CD8-positive, alpha-beta memory T cell (primary cell): ENCODE data around the gene TRIM2. TPM values are rescaled to one million over a fixed set of nuclear protein-coding genes. Genes with fewer than 3 reads are reported as not detected.
A peak's percentile ranks its signal among the peaks of the same experiment; 100 is the strongest.

Experiments used
- CTCF ChIA-PET: fragments of 350-600 bp; sonication (Branson Sonifier 250); formaldehyde crosslinking; loops from one replicate; lab custom pipeline; 2021; ENCODE audit warnings: antibody characterized with exemption; lab: Charles Lee
- POLR2A ChIA-PET: fragments of 350-600 bp; sonication (Branson Sonifier 250); formaldehyde crosslinking; loops from one replicate; lab custom pipeline; 2021; ENCODE audit warnings: antibody characterized with exemption; lab: Charles Lee
- DNase-seq, 5 donors: peaks; one replicate each; pipeline versions ENCODE4 v3.0.0 to v3.0.0-alpha.2; 2020 to 2022; ENCODE audit warnings: mixed read lengths in 1 of 5
- H3K27ac ChIP-seq: one replicate; pipeline ENCODE4 v1.7.0; 2013; ENCODE audit warnings: low read depth, mild to moderate bottlenecking, low read length, moderate library complexity
- H3K27me3 ChIP-seq: 2 replicates; pipeline ENCODE4 v1.7.0; 2013; ENCODE audit warnings: low read length, mild to moderate bottlenecking; ENCODE audit not compliant: insufficient read depth, poor library complexity, severe bottlenecking
- H3K36me3 ChIP-seq: 2 replicates; pipeline ENCODE4 v1.7.0; 2013; ENCODE audit warnings: mild to moderate bottlenecking, low read length, moderate library complexity; ENCODE audit not compliant: insufficient read depth
- H3K4me1 ChIP-seq: 2 replicates; pipeline ENCODE4 v1.7.0; 2013; ENCODE audit warnings: mild to moderate bottlenecking, low read length, moderate library complexity; ENCODE audit not compliant: insufficient read depth
- H3K4me3 ChIP-seq: 2 replicates; pipeline ENCODE4 v1.7.0; 2013; ENCODE audit warnings: mild to moderate bottlenecking, low read length
- H3K9me3 ChIP-seq: 2 replicates; pipeline ENCODE4 v1.7.0; 2013; ENCODE audit warnings: mild to moderate bottlenecking, low read length
- H3K27ac Mint-ChIP-seq, 8 donors: one replicate each; pipeline ENCODE4 v1.8.0; 2020 to 2021; ENCODE audit warnings: mixed read lengths in 8 of 8, mild to moderate bottlenecking in 6 of 8, inconsistent platforms in 3 of 8, moderate library complexity in 3 of 8
- H3K27me3 Mint-ChIP-seq, 2 donors: one replicate each; pipeline ENCODE4 v1.8.0; 2020 to 2021; ENCODE audit warnings: mixed read lengths in 2 of 2, mild to moderate bottlenecking in 1 of 2, moderate library complexity in 1 of 2
- H3K36me3 Mint-ChIP-seq, 3 donors: one replicate each; pipeline ENCODE4 v1.8.0; 2020 to 2021; ENCODE audit warnings: mixed read lengths in 3 of 3, inconsistent platforms in 1 of 3, mild to moderate bottlenecking in 1 of 3
- H3K4me1 Mint-ChIP-seq, 3 donors: one replicate each; pipeline ENCODE4 v1.8.0; 2020 to 2021; ENCODE audit warnings: mixed read lengths in 3 of 3, inconsistent platforms in 1 of 3, mild to moderate bottlenecking in 1 of 3
- H3K4me3 Mint-ChIP-seq, 7 donors: one replicate each; pipeline ENCODE4 v1.8.0; 2020 to 2021; ENCODE audit warnings: mixed read lengths in 7 of 7, mild to moderate bottlenecking in 6 of 7, moderate library complexity in 4 of 7, inconsistent platforms in 2 of 7
- H3K9me3 Mint-ChIP-seq, 5 donors: one replicate each; pipeline ENCODE4 v1.8.0; 2020 to 2022; ENCODE audit warnings: mixed read lengths in 5 of 5, mild to moderate bottlenecking in 3 of 5, moderate library complexity in 2 of 5, inconsistent platforms in 1 of 5
- polyA plus RNA-seq: library from polyadenylated mRNA; unstranded; fragments of 300-500 nt; fragmentation: Illumina TruSeq; gene quantifications from one replicate; pipeline ENCODE4 v1.2.3, GENCODE V29; 2021
- total RNA-seq, 2 experiments: library from RNA; stranded (reverse); gene quantifications; one replicate each; pipeline ENCODE4 v1.2.3, GENCODE V29; 2021

The TRIM2 gene
- total and polyA plus RNA-seq, 3 experiments from 2014 or later = 0.24 to 1.5 (median 0.29) TPM

DNA sequence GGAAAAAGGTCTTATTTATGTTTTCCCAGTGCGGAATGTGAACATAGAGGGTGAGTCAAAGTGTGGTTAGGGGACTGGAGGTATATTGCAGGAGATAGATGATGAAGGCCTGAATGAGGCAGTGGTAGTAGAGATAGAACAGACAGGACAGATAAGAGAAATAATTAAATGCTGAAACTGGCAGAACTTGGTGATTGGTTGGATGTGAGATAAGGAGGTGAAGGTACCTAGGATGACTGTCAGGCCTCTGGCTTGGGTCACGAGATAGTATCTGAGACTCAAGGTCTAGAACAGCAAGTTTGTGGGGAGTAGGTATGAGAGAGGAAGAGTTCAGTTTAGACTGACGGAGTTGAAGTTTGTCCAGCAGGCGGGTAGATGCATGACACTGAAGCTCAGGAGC, 143.8 kb downstream of the TRIM2 start:
- H3K4me1 ChIP-seq = peaks cover 4% of the 10 kb centered on the region
- H3K27me3 ChIP-seq = no peaks in the 10 kb centered on the region
- H3K4me3 Mint-ChIP-seq = peak overlapping the region in 1 of 7 donors; percentile 16
- no peaks in the 10 kb centered on the region for H3K9me3 Mint-ChIP-seq
- ChIA-PET CTCF (interaction anchor here (1.6 kb wide), 1 partner anchor 85 kb away, joined by 5 read pairs; no protein-coding TSS in a partner anchor), POLR2A (no interaction called here)
- H3K9me3 ChIP-seq = no peaks in the 10 kb centered on the region
- H3K27ac ChIP-seq = no peak overlapping the region
- peaks cover 9 to 31% (median 14%) of the 10 kb centered on the region in 3 donors for H3K4me1 Mint-ChIP-seq
- H3K27ac Mint-ChIP-seq = peak overlapping the region in 1 of 8 donors; percentile 55
- H3K4me3 ChIP-seq = no peak overlapping the region
- no peaks in the 10 kb centered on the region for H3K27me3 Mint-ChIP-seq
- H3K36me3 Mint-ChIP-seq = peaks cover 0 to 4% (median 0%) of the 10 kb centered on the region in 3 donors
- no peak for DNase-seq
- H3K36me3 ChIP-seq = no peaks in the 10 kb centered on the region

DNA sequence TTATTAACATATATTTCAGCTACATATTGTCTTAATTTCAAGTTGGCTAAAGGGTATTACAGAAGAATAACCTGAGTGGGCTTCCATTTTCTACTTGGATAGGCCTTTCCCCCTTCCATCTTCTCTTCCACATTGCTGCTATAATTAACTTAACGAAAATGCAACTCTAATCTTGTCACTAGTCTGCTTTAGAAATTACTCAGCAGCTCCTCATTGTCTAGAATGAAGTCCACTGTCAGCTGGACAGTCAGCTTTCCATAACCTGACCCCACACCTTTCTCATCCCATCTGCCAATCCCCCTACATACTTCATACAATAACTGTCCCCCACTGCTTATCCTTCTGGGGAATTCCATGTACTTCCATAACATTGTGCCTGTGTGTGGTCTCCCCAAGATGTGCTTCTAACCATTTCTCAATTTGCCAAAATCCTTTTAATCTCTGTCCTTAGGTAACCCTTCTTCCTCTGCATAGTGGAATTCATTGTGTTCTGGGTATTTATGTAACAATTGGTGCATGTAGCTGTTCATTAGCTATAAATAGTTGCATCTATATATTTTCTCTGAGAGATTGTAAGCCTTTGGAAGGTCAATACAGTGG, 145.1 kb downstream of the TRIM2 start:
- Histone ChIP-seq H3K36me3 (no peaks in the 10 kb centered on the region), H3K4me3 (no peak overlapping the region), H3K9me3 (no peaks in the 10 kb centered on the region), H3K27ac (no peak overlapping the region), H3K27me3 (no peaks in the 10 kb centered on the region), H3K4me1 (no peaks in the 10 kb centered on the region)
- CTCF ChIA-PET = interaction anchor here (1.2 to 1.6 kb wide), 2 partner anchors 84 to 225 kb away, joined by 5 to 6 read pairs; no protein-coding TSS in a partner anchor
- POLR2A ChIA-PET = interaction anchor here (0.6 kb wide), 1 partner anchor 91 kb away, joined by 3 read pairs; no protein-coding TSS in a partner anchor
- Mint-ChIP-seq H3K4me3 (no peak overlapping the region), H3K9me3 (no peaks in the 10 kb centered on the region), H3K27me3 (no peaks in the 10 kb centered on the region), H3K27ac (no peak overlapping the region), H3K4me1 (peaks cover 7 to 27% (median 11%) of the 10 kb centered on the region in 3 donors), H3K36me3 (peaks cover 0 to 4% (median 0%) of the 10 kb centered on the region in 3 donors)
- no peak for DNase-seq

DNA sequence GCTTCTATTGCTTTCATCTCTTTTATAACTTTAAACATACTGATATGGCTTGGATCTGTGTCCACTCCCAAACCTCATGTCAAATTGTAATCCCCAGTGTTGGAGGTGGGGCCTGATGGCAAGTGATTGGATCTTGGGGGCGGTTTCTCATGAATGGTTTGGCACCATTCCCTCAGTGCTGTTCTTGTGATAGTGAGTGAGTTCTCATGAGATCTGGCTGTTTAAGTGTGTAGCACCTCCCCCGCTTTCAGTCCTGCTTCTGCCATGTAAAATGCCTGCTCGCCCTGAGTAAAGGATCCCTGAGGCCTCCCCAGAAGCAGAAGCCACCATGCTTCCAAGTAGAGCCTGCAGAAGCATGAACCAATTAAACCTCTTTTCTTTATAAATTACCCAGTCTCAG, 157.9 kb downstream of the TRIM2 start:
- Histone ChIP-seq H3K27ac (no peak overlapping the region), H3K9me3 (no peaks in the 10 kb centered on the region), H3K27me3 (no peaks in the 10 kb centered on the region), H3K4me3 (no peak overlapping the region), H3K4me1 (no peaks in the 10 kb centered on the region), H3K36me3 (no peaks in the 10 kb centered on the region)
- Mint-ChIP-seq H3K4me3 (no peak overlapping the region), H3K36me3 (peaks cover 0 to 4% (median 0%) of the 10 kb centered on the region in 3 donors), H3K9me3 (peaks cover 0 to 2% (median 0%) of the 10 kb centered on the region in 5 donors), H3K27me3 (no peaks in the 10 kb centered on the region), H3K4me1 (peaks cover 0 to 4% (median 0%) of the 10 kb centered on the region in 3 donors), H3K27ac (no peak overlapping the region)
- ChIA-PET CTCF (no interaction called here), POLR2A (no interaction called here)
- no peak for DNase-seq

DNA sequence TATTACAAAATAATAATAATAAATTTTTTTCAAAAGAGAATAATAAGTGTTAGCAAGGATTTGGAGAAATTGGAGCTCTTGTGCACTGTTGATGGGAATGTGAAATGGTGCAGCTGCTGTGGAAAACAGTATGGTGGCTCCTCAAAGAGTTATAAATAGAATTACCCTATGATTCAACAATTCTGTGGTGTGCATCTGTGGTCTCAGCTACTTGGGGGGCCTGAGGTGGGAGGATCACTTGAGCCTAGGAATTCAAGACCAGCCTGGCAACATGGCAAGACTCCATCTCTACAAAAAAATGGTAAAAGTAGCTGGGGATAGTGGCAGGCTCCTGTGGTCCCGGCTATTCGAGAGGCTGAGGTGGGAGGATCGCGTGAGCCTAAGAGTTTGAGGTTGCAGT, 159.8 kb downstream of the TRIM2 start:
- no peaks in the 10 kb centered on the region for H3K9me3 ChIP-seq
- H3K4me3 ChIP-seq = no peak overlapping the region
- no peak overlapping the region for H3K4me3 Mint-ChIP-seq
- no peaks in the 10 kb centered on the region for H3K36me3 ChIP-seq
- H3K27ac Mint-ChIP-seq = no peak overlapping the region
- no peak overlapping the region for H3K27ac ChIP-seq
- peaks cover 0 to 4% (median 3%) of the 10 kb centered on the region in 3 donors for H3K36me3 Mint-ChIP-seq
- no peaks in the 10 kb centered on the region for H3K27me3 Mint-ChIP-seq
- no peaks in the 10 kb centered on the region for H3K4me1 Mint-ChIP-seq
- no peaks in the 10 kb centered on the region for H3K27me3 ChIP-seq
- POLR2A ChIA-PET = no interaction called here
- peaks cover 0 to 2% (median 0%) of the 10 kb centered on the region in 5 donors for H3K9me3 Mint-ChIP-seq
- no peaks in the 10 kb centered on the region for H3K4me1 ChIP-seq
- CTCF ChIA-PET = interaction anchor here (1.7 kb wide), 1 partner anchor 210 kb away, joined by 5 read pairs; no protein-coding TSS in a partner anchor
- no peak for DNase-seq

DNA sequence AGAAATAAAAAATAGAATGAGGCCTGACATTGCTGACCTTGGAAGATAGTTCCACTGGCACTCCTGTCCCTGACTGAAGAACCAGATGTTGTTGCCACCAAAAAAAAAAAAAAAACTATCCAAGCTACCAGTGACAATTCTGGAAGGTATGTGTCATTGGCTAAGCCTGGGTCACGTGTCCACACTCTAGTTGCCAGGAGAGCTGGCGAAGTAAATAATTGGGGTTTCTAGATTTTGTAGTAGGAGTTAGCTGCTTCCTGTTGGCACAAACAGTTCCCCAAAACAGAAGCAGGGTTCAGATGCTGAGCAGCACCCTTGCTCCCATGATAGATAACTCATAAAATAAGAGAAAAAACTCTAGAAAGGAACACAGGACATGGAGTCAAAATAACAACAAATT, 160.8 kb downstream of the TRIM2 start:
- Mint-ChIP-seq H3K4me1 (no peaks in the 10 kb centered on the region), H3K9me3 (peaks cover 0 to 2% (median 0%) of the 10 kb centered on the region in 5 donors), H3K27me3 (no peaks in the 10 kb centered on the region), H3K27ac (no peak overlapping the region), H3K36me3 (peaks cover 0 to 4% (median 3%) of the 10 kb centered on the region in 3 donors), H3K4me3 (no peak overlapping the region)
- Histone ChIP-seq H3K4me1 (no peaks in the 10 kb centered on the region), H3K27me3 (no peaks in the 10 kb centered on the region), H3K27ac (no peak overlapping the region), H3K4me3 (no peak overlapping the region), H3K36me3 (no peaks in the 10 kb centered on the region), H3K9me3 (no peaks in the 10 kb centered on the region)
- no peak for DNase-seq
- ChIA-PET CTCF (no interaction called here), POLR2A (no interaction called here)

DNA sequence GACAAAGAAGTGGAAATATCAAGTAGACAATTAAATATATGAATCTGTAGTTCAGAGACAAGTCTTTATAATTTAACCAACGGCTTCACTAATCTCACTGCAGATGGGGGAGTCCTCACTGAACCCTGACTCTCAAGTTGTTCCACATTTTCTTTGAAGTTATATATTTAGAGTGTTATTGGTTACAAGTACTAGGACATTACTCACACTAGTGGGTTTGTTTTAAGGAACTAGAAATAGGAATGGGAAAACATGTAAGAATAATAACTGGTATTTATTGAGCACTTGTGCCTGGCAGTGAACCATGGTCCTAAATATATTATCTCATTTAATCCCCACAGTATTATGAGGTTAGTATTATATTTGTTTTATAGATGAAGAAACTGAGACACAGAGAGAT, 162.2 kb downstream of the TRIM2 start:
- H3K4me3 ChIP-seq = no peak overlapping the region
- no peaks in the 10 kb centered on the region for H3K4me1 ChIP-seq
- H3K27me3 ChIP-seq = no peaks in the 10 kb centered on the region
- DNase-seq = no peak
- Mint-ChIP-seq H3K36me3 (peaks cover 0 to 7% (median 3%) of the 10 kb centered on the region in 3 donors), H3K27ac (no peak overlapping the region), H3K27me3 (no peaks in the 10 kb centered on the region), H3K4me3 (no peak overlapping the region), H3K4me1 (peaks cover 0 to 3% (median 2%) of the 10 kb centered on the region in 3 donors), H3K9me3 (peaks cover 0 to 2% (median 0%) of the 10 kb centered on the region in 5 donors)
- ChIA-PET CTCF (no interaction called here), POLR2A (no interaction called here)
- H3K9me3 ChIP-seq = no peaks in the 10 kb centered on the region
- H3K27ac ChIP-seq = no peak overlapping the region
- no peaks in the 10 kb centered on the region for H3K36me3 ChIP-seq

DNA sequence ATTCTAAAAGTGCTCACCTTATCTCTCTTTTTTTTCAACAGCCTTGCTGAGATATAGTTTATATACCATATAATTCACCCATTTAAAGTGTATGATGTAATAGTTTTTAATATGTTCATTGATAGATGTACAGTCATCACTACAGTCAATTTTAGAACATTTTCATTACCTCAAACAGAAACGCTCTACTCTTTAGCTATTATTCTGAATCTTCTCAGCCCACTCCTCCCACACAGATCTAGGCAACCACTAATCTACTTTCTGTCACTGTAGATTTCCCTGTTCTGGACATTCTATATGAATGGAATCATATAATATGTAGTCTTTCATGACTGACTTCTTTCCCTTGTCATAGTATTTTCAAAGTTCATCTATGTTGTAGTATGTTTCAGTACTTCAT, 162.8 kb downstream of the TRIM2 start:
- no peak for DNase-seq
- Histone ChIP-seq H3K9me3 (no peaks in the 10 kb centered on the region), H3K36me3 (no peaks in the 10 kb centered on the region), H3K27ac (no peak overlapping the region), H3K27me3 (no peaks in the 10 kb centered on the region), H3K4me3 (no peak overlapping the region), H3K4me1 (no peaks in the 10 kb centered on the region)
- CTCF ChIA-PET = no interaction called here
- peaks cover 0 to 7% (median 7%) of the 10 kb centered on the region in 3 donors for H3K4me1 Mint-ChIP-seq
- POLR2A ChIA-PET = no interaction called here
- peaks cover 0 to 12% (median 8%) of the 10 kb centered on the region in 3 donors for H3K36me3 Mint-ChIP-seq
- peaks cover 0 to 2% (median 0%) of the 10 kb centered on the region in 5 donors for H3K9me3 Mint-ChIP-seq
- H3K4me3 Mint-ChIP-seq = no peak overlapping the region
- H3K27me3 Mint-ChIP-seq = no peaks in the 10 kb centered on the region
- H3K27ac Mint-ChIP-seq = no peak overlapping the region

DNA sequence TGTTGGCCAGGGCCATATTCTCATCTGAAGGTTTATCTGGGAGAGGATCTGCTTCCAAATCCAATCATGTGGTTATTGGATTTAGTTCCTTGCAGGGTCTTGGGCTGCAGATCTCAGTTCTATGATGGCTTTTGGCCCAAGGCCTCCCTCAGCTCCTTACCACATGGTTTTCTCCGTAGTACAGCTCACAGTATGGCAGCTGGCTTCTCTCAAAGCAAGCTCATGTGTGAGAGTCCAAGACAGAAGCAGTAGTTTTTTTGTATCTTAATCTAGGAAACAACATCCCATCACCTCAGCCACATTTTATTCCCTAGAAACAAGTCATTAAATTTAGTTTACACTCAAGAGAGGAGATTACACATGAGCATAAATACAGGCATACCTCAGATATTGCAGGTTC, 164.8 kb downstream of the TRIM2 start:
- CTCF ChIA-PET = no interaction called here
- no peaks in the 10 kb centered on the region for H3K9me3 ChIP-seq
- peaks cover 2 to 9% (median 7%) of the 10 kb centered on the region in 5 donors for H3K9me3 Mint-ChIP-seq
- POLR2A ChIA-PET = no interaction called here
- peaks cover 0 to 19% (median 8%) of the 10 kb centered on the region in 3 donors for H3K36me3 Mint-ChIP-seq
- H3K4me3 Mint-ChIP-seq = no peak overlapping the region
- H3K27ac ChIP-seq = no peak overlapping the region
- no peaks in the 10 kb centered on the region for H3K4me1 ChIP-seq
- no peak for DNase-seq
- no peak overlapping the region for H3K27ac Mint-ChIP-seq
- H3K36me3 ChIP-seq = no peaks in the 10 kb centered on the region
- no peaks in the 10 kb centered on the region for H3K27me3 Mint-ChIP-seq
- H3K4me3 ChIP-seq = no peak overlapping the region
- no peaks in the 10 kb centered on the region for H3K27me3 ChIP-seq
- H3K4me1 Mint-ChIP-seq = peaks cover 0 to 7% (median 7%) of the 10 kb centered on the region in 3 donors
